H1 (cell line): ENCODE results near the gene SH3BGRL. TPM values are rescaled to one million over a fixed set of nuclear protein-coding genes. Genes with fewer than 3 reads are reported as not detected.

Source experiments
- CTCF ChIA-PET: fragments of 300-600 bp; sonication (Branson Sonifier 250); formaldehyde crosslinking; loops from one replicate; lab custom pipeline; 2021; ENCODE audit not compliant: partially characterized antibody; lab: Charles Lee
- POLR2A ChIA-PET: fragments of 300-600 bp; sonication (Branson Sonifier 250); formaldehyde crosslinking; loops from one replicate; lab custom pipeline; 2021; ENCODE audit warnings: inconsistent platforms; ENCODE audit not compliant: partially characterized antibody; lab: Charles Lee
- DNase-seq, 2 experiments: peaks; one replicate each; pipeline versions ENCODE4 v3.0.0 to v3.0.0-alpha.2; 2010 to 2022; ENCODE audit warnings: low spot score in 2 of 2, low read depth in 1 of 2, mixed read lengths in 1 of 2
- FAIRE-seq: peaks from 2 replicates; lab custom pipeline; 2011; peaks lifted over from hg19 to GRCh38; lab: Jason Lieb, UNC
- H2AFZ ChIP-seq: 2 replicates; pipeline ENCODE4 v1.8.1; 2012; ENCODE audit warnings: low read length, inconsistent platforms
- H2AK5ac ChIP-seq: 2 replicates; pipeline ENCODE4 v1.6.1; 2013; ENCODE audit warnings: low read depth, low read length
- H2BK120ac ChIP-seq: replicated peaks from 2 replicates; pipeline ENCODE3; 2013; ENCODE audit warnings: low read depth, low read length, inconsistent platforms
- H2BK12ac ChIP-seq: 2 replicates; pipeline ENCODE4 v1.6.1; 2013; ENCODE audit warnings: low read depth, low read length
- H2BK15ac ChIP-seq: 2 replicates; pipeline ENCODE4 v1.6.1; 2013; ENCODE audit warnings: low read length
- H2BK20ac ChIP-seq: 2 replicates; pipeline ENCODE4 v1.6.1; 2013; ENCODE audit warnings: low read length
- H2BK5ac ChIP-seq: 2 replicates; pipeline ENCODE4 v1.6.1; 2013; ENCODE audit warnings: low read depth, low read length
- H3K14ac ChIP-seq: 2 replicates; pipeline ENCODE4 v1.6.1; 2013; ENCODE audit warnings: inconsistent platforms; ENCODE audit not compliant: insufficient read length
- H3K18ac ChIP-seq: 2 replicates; pipeline ENCODE4 v1.6.1; 2013; ENCODE audit warnings: low read length; ENCODE audit errors: extremely low read depth
- H3K23ac ChIP-seq: 2 replicates; pipeline ENCODE4 v1.6.1; 2013; ENCODE audit warnings: inconsistent platforms; ENCODE audit not compliant: insufficient read length
- H3K23me2 ChIP-seq: 2 replicates; pipeline ENCODE4 v1.6.1; 2013; ENCODE audit warnings: low read depth, low read length
- H3K27ac ChIP-seq: 2 replicates; pipeline ENCODE4 v1.6.1; 2011; ENCODE audit warnings: low read depth, low read length, inconsistent platforms
- H3K27me3 ChIP-seq, 4 experiments: replicated peaks in 1 of 4; 1 replicate in 1 of 4; 2 replicates in 3 of 4; pipeline versions ENCODE4 v1.6.1 to v1.8.1; 2011 to 2013; ENCODE audit warnings: low read length in 3 of 4, mild to moderate bottlenecking in 3 of 4, inconsistent platforms in 2 of 4, mixed read lengths in 2 of 4, moderate library complexity in 1 of 4; ENCODE audit not compliant: control insufficient read depth in 3 of 4, insufficient read depth in 3 of 4; ENCODE audit errors: extremely low read depth in 1 of 4
- H3K36me3 ChIP-seq, 4 experiments: 2 replicates each; pipeline versions ENCODE4 v1.6.1 to v1.8.1; 2011 to 2013; ENCODE audit warnings: mild to moderate bottlenecking in 4 of 4, low read length in 3 of 4, moderate library complexity in 2 of 4, control low read depth in 1 of 4, inconsistent platforms in 1 of 4; ENCODE audit not compliant: insufficient read depth in 4 of 4, control insufficient read depth in 2 of 4
- H3K4ac ChIP-seq: replicated peaks from 2 replicates; pipeline ENCODE3; 2013; ENCODE audit warnings: low read length, low read depth, mixed read lengths, inconsistent platforms; ENCODE audit not compliant: insufficient read length
- H3K4me1 ChIP-seq, 4 experiments: replicated peaks in 1 of 4; 1 replicate in 1 of 4; 2 replicates in 3 of 4; pipeline versions ENCODE4 v1.6.1 to v1.8.1; 2011 to 2013; ENCODE audit warnings: low read length in 3 of 4, inconsistent platforms in 2 of 4, mixed read lengths in 1 of 4; ENCODE audit not compliant: insufficient read depth in 4 of 4, control insufficient read depth in 3 of 4
- H3K4me2 ChIP-seq, 2 experiments: 2 replicates each; pipeline versions ENCODE4 v1.6.1 to v1.8.1; 2011 to 2013; ENCODE audit warnings: low read depth in 2 of 2, low read length in 2 of 2, control low read depth in 1 of 2, inconsistent platforms in 1 of 2, mild to moderate bottlenecking in 1 of 2; ENCODE audit not compliant: insufficient read depth in 1 of 2
- H3K4me3 ChIP-seq, 4 experiments: fragments of 200-600, 300-600 bp in 1 of 4; sonication (generic), shearing (Covaris generic), sonication (Bioruptor Twin) in 1 of 4; 2 replicates each; pipeline versions ENCODE4 v1.5.1 to v1.8.1; 2011 to 2016; ENCODE audit warnings: low read length in 4 of 4, low read depth in 3 of 4, control low read depth in 2 of 4, inconsistent platforms in 2 of 4, mild to moderate bottlenecking in 2 of 4, mixed read lengths in 1 of 4, moderate library complexity in 1 of 4; ENCODE audit not compliant: insufficient read depth in 2 of 4; ENCODE audit errors: extremely low read depth in 1 of 4
- H3K56ac ChIP-seq: replicated peaks from 2 replicates; pipeline ENCODE3; 2013; ENCODE audit warnings: low read depth, mild to moderate bottlenecking, mixed read lengths, low read length, inconsistent platforms; ENCODE audit not compliant: insufficient read length
- H3K79me1 ChIP-seq: 2 replicates; pipeline ENCODE4 v1.6.1; 2013; ENCODE audit warnings: low read depth, low read length, control low read depth
- H3K79me2 ChIP-seq, 2 experiments: 2 replicates each; pipeline versions ENCODE4 v1.6.1 to v1.8.1; 2012 to 2013; ENCODE audit warnings: low read length in 2 of 2, mild to moderate bottlenecking in 2 of 2, inconsistent platforms in 1 of 2; ENCODE audit not compliant: insufficient read depth in 2 of 2, control insufficient read depth in 1 of 2
- H3K9ac ChIP-seq, 4 experiments: replicated peaks in 1 of 4; 1 replicate in 1 of 4; 2 replicates in 3 of 4; pipeline versions ENCODE4 v1.6.1 to v1.8.1; 2011 to 2013; ENCODE audit warnings: low read depth in 3 of 4, low read length in 3 of 4, control low read depth in 2 of 4, mild to moderate bottlenecking in 2 of 4, moderate library complexity in 2 of 4, inconsistent platforms in 1 of 4; ENCODE audit errors: extremely low read depth in 1 of 4
- H3K9me3 ChIP-seq, 2 experiments: 2 replicates each; pipeline versions ENCODE4 v1.6.1 to v1.8.1; 2012 to 2013; ENCODE audit warnings: mild to moderate bottlenecking in 2 of 2, moderate library complexity in 2 of 2, control low read depth in 1 of 2, inconsistent platforms in 1 of 2, low read depth in 1 of 2, low read length in 1 of 2, mixed read lengths in 1 of 2; ENCODE audit not compliant: insufficient read depth in 2 of 2
- H4K20me1 ChIP-seq, 2 experiments: replicated peaks in 1 of 2; 2 replicates each; pipeline versions ENCODE3 to v1.8.1; 2011 to 2013; ENCODE audit warnings: inconsistent platforms in 2 of 2, low read length in 2 of 2, mild to moderate bottlenecking in 1 of 2; ENCODE audit not compliant: insufficient read depth in 2 of 2, control insufficient read depth in 1 of 2
- H4K5ac ChIP-seq: 2 replicates; pipeline ENCODE4 v1.6.1; 2013; ENCODE audit warnings: low read length, low read depth, mixed read lengths, inconsistent platforms; ENCODE audit not compliant: insufficient read length
- H4K8ac ChIP-seq: 2 replicates; pipeline ENCODE4 v1.8.0; 2013; ENCODE audit warnings: mild to moderate bottlenecking, moderate library complexity, low read length, inconsistent platforms; ENCODE audit not compliant: insufficient read depth; ENCODE audit errors: extremely low read depth
- H4K91ac ChIP-seq: replicated peaks from 2 replicates; pipeline ENCODE3; 2013; ENCODE audit warnings: low read length, mixed read lengths, inconsistent platforms; ENCODE audit not compliant: insufficient read length
- CBX5 ChIP-seq: fragments of 300-800, 300-1000 bp; sonication (generic); IDR thresholded peaks from 2 replicates; pipeline ENCODE4 v1.7.1; 2016; ENCODE audit warnings: antibody characterized with exemption, low read length, low read depth
- CBX8 ChIP-seq: fragments of 300-800, 300-1000 bp; sonication (generic); IDR thresholded peaks from 2 replicates; pipeline ENCODE4 v1.7.1; 2016; ENCODE audit warnings: low read depth, low read length, borderline replicate concordance
- EGR1 ChIP-seq: IDR thresholded peaks from 2 replicates; pipeline ENCODE4 v1.6.1; 2011; ENCODE audit warnings: low read depth, low read length, borderline replicate concordance
- GABPA ChIP-seq: IDR thresholded peaks from 2 replicates; pipeline ENCODE4 v1.6.1; 2011; ENCODE audit warnings: mild to moderate bottlenecking, low read length, moderate library complexity, borderline replicate concordance; ENCODE audit not compliant: insufficient read depth
- GTF2F1 ChIP-seq: IDR thresholded peaks from 2 replicates; pipeline ENCODE4 v1.6.1; 2012; ENCODE audit warnings: low read depth, low read length, improper control_type of control experiment, borderline replicate concordance
- KDM5A ChIP-seq: fragments of 200-600 bp; IDR thresholded peaks from 2 replicates; pipeline ENCODE4 v1.7.1; 2012; ENCODE audit warnings: mild to moderate bottlenecking, low read length, inconsistent platforms, mixed read lengths
- PHF8 ChIP-seq: fragments of 200-600 bp; sonication (generic); conservative IDR thresholded peaks from 2 replicates; pipeline ENCODE4 v1.7.1; 2012; ENCODE audit warnings: low read depth, mild to moderate bottlenecking, inconsistent platforms, low read length, moderate library complexity
- SAP30 ChIP-seq: fragments of 300-600 bp; sonication (generic); IDR thresholded peaks from 2 replicates; pipeline ENCODE4 v1.7.1; 2012; ENCODE audit warnings: low read length, moderate library complexity, mild to moderate bottlenecking, inconsistent platforms; ENCODE audit not compliant: insufficient read depth, insufficient replicate concordance
- SIN3A ChIP-seq, 2 experiments: IDR thresholded peaks in 1 of 2; conservative IDR thresholded peaks in 1 of 2; 2 replicates each; pipeline ENCODE4 v1.6.1; 2011 to 2012; ENCODE audit warnings: low read length in 2 of 2, improper control_type of control experiment in 1 of 2, low read depth in 1 of 2, mild to moderate bottlenecking in 1 of 2
- SIX5 ChIP-seq: IDR thresholded peaks from 2 replicates; pipeline ENCODE4 v1.6.1; 2011; ENCODE audit warnings: mild to moderate bottlenecking, low read depth, low read length
- polyA plus RNA-seq, 7 experiments: library from polyadenylated mRNA; depleted of rRNA in 3 of 7; stranded (reverse) in 5 of 7; unstranded in 2 of 7; fragments of >200 nt in 5 of 7; fragments of 200-250 nt in 2 of 7; gene quantifications; 1 replicate in 5 of 7; 2 replicates in 1 of 7; 4 replicates in 1 of 7; pipeline versions ENCODE4 v1.2.1 to v1.2.3, GENCODE V29; 2011 to 2013; ENCODE audit warnings: missing spikeins in 2 of 7, mixed read lengths in 2 of 7
- total RNA-seq: library from RNA; stranded (reverse); fragmentation: NEBNext Ultra II Directional; extraction: Animal tissue kit (Norgen Biotek cat#: 25700); gene quantifications from 2 replicates; pipeline ENCODE4 v1.2.1, GENCODE V29; 2021

The SH3BGRL gene
- total and polyA plus RNA-seq, 2 of the 8 experiments (the other 6 are each of a cell fraction or from before 2014, with no cell fraction given), result 36.3 to 49.6 TPM

DNA sequence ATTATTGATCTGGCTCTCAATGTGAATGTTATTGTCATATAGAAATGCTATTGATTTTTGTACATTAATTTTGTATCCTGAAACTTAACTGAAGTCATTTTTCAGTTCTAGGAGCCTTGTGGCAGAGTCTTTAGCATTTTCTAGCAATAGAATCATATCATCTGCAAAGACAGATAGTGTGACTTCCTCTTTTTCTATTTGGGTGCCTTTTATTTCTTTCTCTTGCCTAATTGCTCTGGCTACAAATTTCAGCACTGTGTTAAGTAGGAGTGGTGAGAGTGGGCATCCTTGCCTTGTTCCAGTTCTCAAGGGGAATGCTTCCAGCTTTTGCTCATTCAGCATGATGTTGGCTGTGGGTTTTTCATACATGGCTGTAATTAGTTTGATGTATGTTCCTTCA lies 102.7 kb downstream of the SH3BGRL start:
- H2BK5ac ChIP-seq, result no peak overlapping the region
- H3K27me3 ChIP-seq, result no peaks in the 10 kb centered on the region
- no peaks in the 10 kb centered on the region for H3K36me3 ChIP-seq
- FAIRE-seq, result no peak
- no peak overlapping the region for H4K5ac ChIP-seq
- POLR2A ChIA-PET, result no interaction called here
- H3K4me2 ChIP-seq, result no peak overlapping the region
- H2BK120ac ChIP-seq, result no peak overlapping the region
- H3K23ac ChIP-seq, result no peak overlapping the region
- H3K18ac ChIP-seq, result no peak overlapping the region
- no peak overlapping the region for H2BK12ac ChIP-seq
- no peak for TF ChIP-seq GTF2F1
- TF ChIP-seq SAP30, result no peak
- no peak for TF ChIP-seq CBX8
- TF ChIP-seq EGR1, result no peak
- TF ChIP-seq GABPA, result no peak
- no peak for TF ChIP-seq SIN3A (conservative IDR thresholded peaks at IDR 0.05 in 1 of 2, IDR thresholded peaks at IDR 0.05 in 1 of 2; ENCODE audit: low read depth in 1 of 2, low read length in 2 of 2)
- no peak for TF ChIP-seq SIX5
- TF ChIP-seq PHF8, result no peak
- TF ChIP-seq KDM5A, result no peak
- no peak for TF ChIP-seq CBX5
- H3K23me2 ChIP-seq, result no peaks in the 10 kb centered on the region
- H2AFZ ChIP-seq, result no peak overlapping the region
- no peaks in the 10 kb centered on the region for H4K20me1 ChIP-seq
- DNase-seq, result no peak
- H2AK5ac ChIP-seq, result no peak overlapping the region
- no peaks in the 10 kb centered on the region for H3K79me1 ChIP-seq
- no peak overlapping the region for H2BK15ac ChIP-seq
- no peak overlapping the region for H3K9ac ChIP-seq
- no peaks in the 10 kb centered on the region for H3K9me3 ChIP-seq
- CTCF ChIA-PET, result no interaction called here
- no peak overlapping the region for H3K4me3 ChIP-seq
- H4K91ac ChIP-seq, result no peak overlapping the region
- H3K4ac ChIP-seq, result no peak overlapping the region
- no peak overlapping the region for H3K14ac ChIP-seq
- no peak overlapping the region for H2BK20ac ChIP-seq
- H3K27ac ChIP-seq, result no peak overlapping the region
- no peak overlapping the region for H4K8ac ChIP-seq
- no peak overlapping the region for H3K56ac ChIP-seq
- H3K79me2 ChIP-seq, result no peaks in the 10 kb centered on the region
- H3K4me1 ChIP-seq, result no peaks in the 10 kb centered on the region
